SW 1271 (cell line): Measurements from ENCODE around the gene COPS2.
"Not testable (repeated sequence)": the region's sequence is repeated elsewhere in the genome, so short reads cannot be mapped to it uniquely, and the experiment has no call there.

Experiments used
- DNase-seq, 2 experiments: peaks; one replicate each; lab custom pipeline; 2025; lab: John Stamatoyannopoulos, UW

COPS2 gene

GRCh38 chr15:49103002-49103401 lies 52.4 kb downstream of the COPS2 start:
- no peak for DNase-seq

- no peak for DNase-seq
Measured at GRCh38 chr15:49101536-49101935, 53.9 kb downstream of the COPS2 start.

- DNase-seq = no peak
Measured at GRCh38 chr15:49096090-49096750, 59.2 kb downstream of the COPS2 start.

GRCh38 chr15:49094923-49095322 lies 60.5 kb downstream of the COPS2 start:
- DNase-seq = no peak

- DNase-seq = no peak
Measured at GRCh38 chr15:49093252-49094105, 61.9 kb downstream of the COPS2 start.

- no peak for DNase-seq
Measured at GRCh38 chr15:49088996-49089395, 66.4 kb downstream of the COPS2 start.

- DNase-seq = no peak
Measured at GRCh38 chr15:49085696-49086459, 69.5 kb downstream of the COPS2 start.

- no peak for DNase-seq
Measured at GRCh38 chr15:49084285-49084570, 71.2 kb downstream of the COPS2 start.

- DNase-seq = no peak
Measured at GRCh38 chr15:49083401-49084284, 71.8 kb downstream of the COPS2 start.

GRCh38 chr15:49082960-49083359 lies 72.4 kb downstream of the COPS2 start:
- no peak for DNase-seq

GRCh38 chr15:49079340-49080039 lies 75.9 kb downstream of the COPS2 start:
- no peak for DNase-seq

GRCh38 chr15:49075881-49076280 lies 79.5 kb downstream of the COPS2 start:
- DNase-seq = no peak

- not testable (repeated sequence) for DNase-seq
Measured at GRCh38 chr15:49074589-49075287, 80.7 kb downstream of the COPS2 start.
